ENCODE measurements around the gene WDR13. TPM values are rescaled to one million over a fixed set of nuclear protein-coding genes. Genes with fewer than 3 reads are reported as not detected.

WDR13 gene
- total RNA-seq, 1 experiment from 2014 or later, result 91.3 TPM

DNA sequence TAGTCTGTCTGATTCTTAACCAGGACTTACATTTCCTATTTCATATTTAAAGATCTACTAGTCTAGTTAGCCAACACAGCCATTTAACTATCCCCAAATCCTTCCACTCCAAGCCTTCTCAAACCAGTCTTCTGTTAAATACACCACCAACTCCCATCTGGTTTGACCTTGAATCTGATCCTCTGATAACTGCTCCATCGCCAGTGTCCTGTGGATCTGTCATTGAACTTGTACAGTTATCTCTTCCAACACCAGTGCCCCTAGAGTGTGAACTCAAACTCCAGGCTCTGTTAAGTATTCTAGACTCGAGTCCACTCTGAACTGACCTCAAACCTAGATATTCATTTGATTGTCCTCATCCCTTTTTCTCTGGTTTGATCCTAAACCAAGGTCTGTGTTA, 14.4 kb downstream of the WDR13 start:
- Histone ChIP-seq H3K27me3 (ENCODE audit: control insufficient read depth, insufficient read depth, low read length) (no peaks in the 10 kb centered on the region), H3K36me3 (ENCODE audit: control insufficient read depth, insufficient read depth, low read length) (no peaks in the 10 kb centered on the region), H3K4me3 (ENCODE audit: low read depth in 2 of 2, low read length in 2 of 2) (no peak overlapping the region), H3K4me1 (ENCODE audit: control insufficient read depth, insufficient read depth, low read length) (no peaks in the 10 kb centered on the region), H3K9me3 (ENCODE audit: control insufficient read depth, insufficient read depth, low read depth, low read length) (no peaks in the 10 kb centered on the region), H3K27ac (ENCODE audit: low read length) (no peak overlapping the region)
- ATAC-seq (no peak), DNase-seq (ENCODE audit: low read depth, low spot score) (no peak)
- BruUV-seq (replicated peaks), result no TSS peak
- TF ChIP-seq, protein P1, sequence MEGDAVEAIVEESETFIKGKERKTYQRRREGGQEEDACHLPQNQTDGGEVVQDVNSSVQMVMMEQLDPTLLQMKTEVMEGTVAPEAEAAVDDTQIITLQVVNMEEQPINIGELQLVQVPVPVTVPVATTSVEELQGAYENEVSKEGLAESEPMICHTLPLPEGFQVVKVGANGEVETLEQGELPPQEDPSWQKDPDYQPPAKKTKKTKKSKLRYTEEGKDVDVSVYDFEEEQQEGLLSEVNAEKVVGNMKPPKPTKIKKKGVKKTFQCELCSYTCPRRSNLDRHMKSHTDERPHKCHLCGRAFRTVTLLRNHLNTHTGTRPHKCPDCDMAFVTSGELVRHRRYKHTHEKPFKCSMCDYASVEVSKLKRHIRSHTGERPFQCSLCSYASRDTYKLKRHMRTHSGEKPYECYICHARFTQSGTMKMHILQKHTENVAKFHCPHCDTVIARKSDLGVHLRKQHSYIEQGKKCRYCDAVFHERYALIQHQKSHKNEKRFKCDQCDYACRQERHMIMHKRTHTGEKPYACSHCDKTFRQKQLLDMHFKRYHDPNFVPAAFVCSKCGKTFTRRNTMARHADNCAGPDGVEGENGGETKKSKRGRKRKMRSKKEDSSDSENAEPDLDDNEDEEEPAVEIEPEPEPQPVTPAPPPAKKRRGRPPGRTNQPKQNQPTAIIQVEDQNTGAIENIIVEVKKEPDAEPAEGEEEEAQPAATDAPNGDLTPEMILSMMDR (IDR thresholded peaks at IDR 0.05), result no peak
- TF ChIP-seq, protein P2, sequence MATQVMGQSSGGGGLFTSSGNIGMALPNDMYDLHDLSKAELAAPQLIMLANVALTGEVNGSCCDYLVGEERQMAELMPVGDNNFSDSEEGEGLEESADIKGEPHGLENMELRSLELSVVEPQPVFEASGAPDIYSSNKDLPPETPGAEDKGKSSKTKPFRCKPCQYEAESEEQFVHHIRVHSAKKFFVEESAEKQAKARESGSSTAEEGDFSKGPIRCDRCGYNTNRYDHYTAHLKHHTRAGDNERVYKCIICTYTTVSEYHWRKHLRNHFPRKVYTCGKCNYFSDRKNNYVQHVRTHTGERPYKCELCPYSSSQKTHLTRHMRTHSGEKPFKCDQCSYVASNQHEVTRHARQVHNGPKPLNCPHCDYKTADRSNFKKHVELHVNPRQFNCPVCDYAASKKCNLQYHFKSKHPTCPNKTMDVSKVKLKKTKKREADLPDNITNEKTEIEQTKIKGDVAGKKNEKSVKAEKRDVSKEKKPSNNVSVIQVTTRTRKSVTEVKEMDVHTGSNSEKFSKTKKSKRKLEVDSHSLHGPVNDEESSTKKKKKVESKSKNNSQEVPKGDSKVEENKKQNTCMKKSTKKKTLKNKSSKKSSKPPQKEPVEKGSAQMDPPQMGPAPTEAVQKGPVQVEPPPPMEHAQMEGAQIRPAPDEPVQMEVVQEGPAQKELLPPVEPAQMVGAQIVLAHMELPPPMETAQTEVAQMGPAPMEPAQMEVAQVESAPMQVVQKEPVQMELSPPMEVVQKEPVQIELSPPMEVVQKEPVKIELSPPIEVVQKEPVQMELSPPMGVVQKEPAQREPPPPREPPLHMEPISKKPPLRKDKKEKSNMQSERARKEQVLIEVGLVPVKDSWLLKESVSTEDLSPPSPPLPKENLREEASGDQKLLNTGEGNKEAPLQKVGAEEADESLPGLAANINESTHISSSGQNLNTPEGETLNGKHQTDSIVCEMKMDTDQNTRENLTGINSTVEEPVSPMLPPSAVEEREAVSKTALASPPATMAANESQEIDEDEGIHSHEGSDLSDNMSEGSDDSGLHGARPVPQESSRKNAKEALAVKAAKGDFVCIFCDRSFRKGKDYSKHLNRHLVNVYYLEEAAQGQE (IDR thresholded peaks at IDR 0.05; ENCODE audit: insufficient read depth in 1 of 2, low read depth in 2 of 2, low read length in 1 of 2), result no peak
- no peak for TF ChIP-seq SIN3A (IDR thresholded peaks at IDR 0.05; ENCODE audit: borderline replicate concordance, insufficient read depth, low read depth, low read length)
- no peak for TF ChIP-seq TCF7L2 (IDR thresholded peaks at IDR 0.05; ENCODE audit: low read depth, low read length)
- TF ChIP-seq POLR2AphosphoS5 (IDR thresholded peaks at IDR 0.05; ENCODE audit: low read depth, low read length), result no peak
- in situ Hi-C loops (cut with HindIII; ENCODE audit: low pct_unique_long_range_greater_than_20kb, low sequenced_read_pairs), result no loop called here
- CTCF ChIA-PET, result no interaction called here
- POLR2A ChIA-PET, result no interaction called here
- intact Hi-C loops (cut with micrococcal nuclease; ENCODE audit: unreplicated experiment), result no loop called here

DNA sequence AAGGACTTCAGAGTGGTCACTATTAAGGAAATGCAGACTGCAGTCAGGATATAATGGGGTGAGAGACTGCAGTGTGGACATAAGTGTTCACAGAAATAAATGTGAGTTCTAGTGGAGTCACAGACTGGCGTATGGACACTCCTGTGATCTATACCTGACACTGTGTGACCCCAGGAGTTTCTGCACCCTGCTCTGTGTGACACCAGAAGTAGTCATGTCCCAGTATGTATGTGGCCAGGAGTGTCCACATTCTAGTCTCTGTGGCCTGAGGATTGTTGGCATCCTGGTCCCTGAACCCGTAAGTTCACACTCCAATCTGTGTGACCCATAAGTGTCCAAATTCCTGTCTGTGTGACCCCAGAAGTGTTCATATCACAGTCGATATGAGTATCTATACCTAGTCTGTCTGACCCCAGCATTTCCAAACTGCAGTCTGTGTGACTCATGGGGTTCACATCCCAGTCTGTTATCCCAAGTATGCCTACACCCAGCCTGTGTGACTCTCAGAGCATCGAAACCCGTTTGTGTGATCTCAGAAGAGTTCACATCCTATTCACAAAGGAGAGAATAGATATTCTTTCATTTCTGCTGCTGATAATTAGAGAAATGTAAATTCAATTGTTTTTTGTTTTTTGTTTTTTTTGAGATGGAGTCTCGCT, 16.3 kb downstream of the WDR13 start:
- in situ Hi-C loops (cut with HindIII; ENCODE audit: low pct_unique_long_range_greater_than_20kb, low sequenced_read_pairs), result no loop called here
- intact Hi-C loops (cut with micrococcal nuclease; ENCODE audit: unreplicated experiment), result no loop called here
- no peak overlapping the region for H3K4me3 ChIP-seq (ENCODE audit: low read depth in 2 of 2, low read length in 2 of 2)
- no peak overlapping the region for H3K27ac ChIP-seq (ENCODE audit: low read length)
- TF ChIP-seq, protein P1 (IDR thresholded peaks at IDR 0.05), result no peak
- TF ChIP-seq, protein P2 (IDR thresholded peaks at IDR 0.05; ENCODE audit: insufficient read depth in 1 of 2, low read depth in 2 of 2, low read length in 1 of 2), result no peak
- TF ChIP-seq POLR2AphosphoS5 (IDR thresholded peaks at IDR 0.05; ENCODE audit: low read depth, low read length), result no peak
- no peak for TF ChIP-seq TCF7L2 (IDR thresholded peaks at IDR 0.05; ENCODE audit: low read depth, low read length)
- TF ChIP-seq SIN3A (IDR thresholded peaks at IDR 0.05; ENCODE audit: borderline replicate concordance, insufficient read depth, low read depth, low read length), result no peak
- no peaks in the 10 kb centered on the region for H3K27me3 ChIP-seq (ENCODE audit: control insufficient read depth, insufficient read depth, low read length)
- ATAC-seq (no peak), DNase-seq (ENCODE audit: low read depth, low spot score) (no peak)
- no peaks in the 10 kb centered on the region for H3K4me1 ChIP-seq (ENCODE audit: control insufficient read depth, insufficient read depth, low read length)
- no TSS peak for BruUV-seq (replicated peaks)
- ChIA-PET CTCF (no interaction called here), POLR2A (no interaction called here)
- no peaks in the 10 kb centered on the region for H3K36me3 ChIP-seq (ENCODE audit: control insufficient read depth, insufficient read depth, low read length)
- no peaks in the 10 kb centered on the region for H3K9me3 ChIP-seq (ENCODE audit: control insufficient read depth, insufficient read depth, low read depth, low read length)
